HG03066 (cell line): ENCODE data around the gene FLNB.

ENCODE experiments used
- ATAC-seq: cut with Tn5 transposase; IDR thresholded peaks from one replicate; pipeline ENCODE4 v1.9.1; 2021; ENCODE audit warnings: low read depth; ENCODE audit not compliant: unreplicated experiment

FLNB gene

DNA sequence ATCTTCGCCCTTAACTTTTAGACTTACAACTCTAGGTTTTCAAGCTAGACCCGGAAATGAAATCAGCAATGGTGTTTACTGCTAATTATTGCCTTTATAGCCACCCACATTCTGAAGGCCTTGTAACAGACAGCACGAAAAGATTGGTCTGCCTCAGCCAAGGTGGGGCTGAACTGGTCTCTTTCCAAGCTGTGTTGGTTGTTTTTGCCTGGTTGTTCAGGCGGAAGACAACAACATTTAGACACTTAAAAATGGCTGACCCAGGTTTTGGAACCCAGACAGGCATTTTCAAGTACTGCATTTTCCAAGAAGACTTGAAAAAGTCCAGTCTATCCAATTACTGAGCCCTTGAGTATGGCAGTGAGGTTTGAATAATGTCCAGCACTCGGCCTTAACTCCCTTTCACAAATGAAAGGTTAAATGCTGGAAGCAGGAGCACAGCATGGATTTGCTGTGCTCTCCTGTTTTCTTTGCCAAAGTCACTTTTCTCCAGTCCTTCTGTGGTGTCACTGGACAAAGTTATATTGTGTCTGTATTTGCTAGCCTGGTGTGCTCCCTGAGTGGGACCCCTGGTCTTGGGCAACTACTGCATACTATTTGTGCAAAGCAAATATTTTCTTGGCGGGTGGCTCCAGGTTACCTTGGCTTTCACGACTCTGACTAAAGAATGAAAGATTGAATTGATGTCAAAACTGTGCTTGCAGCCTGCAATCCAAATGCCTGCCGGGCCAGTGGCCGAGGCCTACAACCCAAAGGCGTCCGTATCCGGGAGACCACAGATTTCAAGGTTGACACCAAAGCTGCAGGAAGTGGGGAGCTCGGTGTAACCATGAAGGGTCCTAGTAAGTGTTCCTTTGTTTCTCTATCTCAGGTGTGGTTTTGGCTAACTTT lies 93.5 kb downstream of the FLNB start:
- ATAC-seq, result no peak

- no peak for ATAC-seq
These were observed 94.1 kb downstream of the FLNB start for GRCh38 chr3:58102390-58102750.

DNA sequence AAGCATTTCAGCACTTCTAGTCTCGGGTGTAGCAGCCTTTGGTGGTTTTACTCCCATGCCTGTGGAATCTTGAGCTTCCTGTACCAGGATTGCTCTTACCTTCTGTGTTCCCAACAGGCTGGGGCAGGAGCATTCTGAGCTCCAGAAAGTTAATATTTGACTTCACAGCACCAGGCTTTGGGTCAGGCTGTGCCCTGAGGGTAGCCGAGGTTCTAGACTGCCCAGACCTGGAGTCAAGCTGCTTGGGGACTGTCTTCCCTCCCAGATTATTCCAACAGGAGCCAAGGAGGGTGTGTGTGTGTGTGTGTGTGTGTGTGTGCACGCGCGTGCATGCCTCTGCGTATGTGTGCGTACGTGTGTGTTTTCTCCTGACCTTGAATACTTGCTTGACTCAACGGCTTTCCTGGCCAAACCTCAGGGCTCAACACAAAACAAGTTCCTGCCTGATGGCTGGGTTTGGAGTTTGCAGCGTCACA lies 94.8 kb downstream of the FLNB start:
- no peak for ATAC-seq

GRCh38 chr3:58104151-58104550 lies 95.9 kb downstream of the FLNB start:
- ATAC-seq, result no peak

DNA sequence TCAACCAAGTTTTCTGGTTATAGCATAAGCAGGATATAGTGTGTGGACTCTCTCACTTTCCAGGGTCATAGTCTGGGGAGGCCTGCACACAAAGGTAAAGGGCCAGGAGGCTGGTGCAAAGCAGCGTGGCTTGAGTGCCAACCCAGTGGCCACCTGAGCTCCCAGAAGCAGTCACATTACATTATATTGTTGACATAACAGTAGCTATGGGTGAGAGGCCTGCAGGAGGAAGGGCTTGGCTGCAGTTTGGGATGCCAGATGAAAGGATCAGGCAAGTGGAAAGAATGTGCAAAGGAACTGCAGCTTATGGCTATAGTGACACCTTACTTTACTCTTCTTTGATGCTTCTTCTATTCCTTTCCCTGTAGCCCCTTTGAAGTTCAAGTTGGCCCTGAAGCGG lies 96.5 kb downstream of the FLNB start:
- no peak for ATAC-seq

GRCh38 chr3:58105196-58105595 lies 97.0 kb downstream of the FLNB start:
- ATAC-seq, result no peak

GRCh38 chr3:58106061-58106460 lies 97.8 kb downstream of the FLNB start:
- ATAC-seq, result no peak

GRCh38 chr3:58106640-58107039 lies 98.4 kb downstream of the FLNB start:
- no peak for ATAC-seq

- no peak for ATAC-seq
These were observed 99.4 kb downstream of the FLNB start for GRCh38 chr3:58107597-58107996.

GRCh38 chr3:58109752-58110151 lies 101.5 kb downstream of the FLNB start:
- ATAC-seq, result no peak

DNA sequence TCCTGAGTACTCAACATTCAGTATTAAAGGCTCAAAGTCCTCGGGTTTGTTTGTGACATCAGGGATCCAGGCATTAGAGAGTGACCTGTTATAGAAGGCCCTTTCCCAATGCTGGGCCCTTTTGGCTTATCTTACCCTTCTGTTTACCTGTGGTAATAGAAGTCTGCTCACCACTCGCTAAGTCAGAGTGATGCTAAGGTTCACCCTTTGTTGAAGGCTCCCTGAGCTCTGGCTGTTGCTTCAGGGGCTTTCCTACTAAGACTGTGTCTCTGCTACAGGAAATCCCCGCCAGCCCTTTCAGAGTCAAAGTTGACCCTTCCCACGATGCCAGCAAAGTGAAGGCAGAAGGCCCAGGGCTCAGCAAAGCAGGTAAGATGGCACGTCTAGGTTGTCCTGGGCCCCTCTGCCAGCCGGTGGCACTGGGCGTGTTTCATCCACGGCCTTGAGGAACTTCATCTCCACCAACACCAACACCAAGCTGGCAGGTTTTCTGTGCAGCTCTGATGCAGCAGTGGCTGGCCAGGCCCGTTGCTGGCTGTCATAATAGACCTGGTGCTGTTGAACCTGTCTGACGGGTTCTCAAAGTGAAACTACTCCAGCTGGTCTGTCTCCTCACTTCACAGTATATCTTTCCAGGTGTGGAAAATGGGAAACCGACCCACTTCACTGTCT lies 103.4 kb downstream of the FLNB start:
- ATAC-seq, result no peak

GRCh38 chr3:58112185-58112535 lies 103.9 kb downstream of the FLNB start:
- no peak for ATAC-seq

GRCh38 chr3:58115175-58115574 lies 107.0 kb downstream of the FLNB start:
- ATAC-seq, result no peak

GRCh38 chr3:58116161-58116955 lies 108.1 kb downstream of the FLNB start:
- peak; percentile 64 for ATAC-seq

DNA sequence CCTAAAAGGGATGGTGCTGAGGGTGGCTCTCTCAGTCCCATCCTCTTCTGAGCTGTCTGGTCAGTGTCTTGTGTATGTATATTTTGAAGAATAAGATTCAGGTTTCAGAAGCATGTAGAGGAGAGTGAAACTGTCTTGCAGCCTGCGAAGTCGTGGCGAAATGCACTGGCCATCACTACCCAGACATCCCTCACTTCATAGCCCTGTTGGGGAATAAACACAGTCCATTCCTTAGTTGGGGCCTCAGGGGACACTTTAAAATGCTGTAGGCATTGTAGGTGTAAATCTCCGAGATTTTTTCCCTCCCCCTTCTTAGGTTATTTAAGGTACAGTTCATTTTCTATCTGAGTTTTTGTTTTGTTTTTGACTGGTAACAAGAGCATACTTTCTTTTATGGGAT lies 108.8 kb downstream of the FLNB start:
- no peak for ATAC-seq

GRCh38 chr3:58117561-58118181 lies 109.4 kb downstream of the FLNB start:
- no peak for ATAC-seq

- ATAC-seq, result no peak
These were observed 111.0 kb downstream of the FLNB start for GRCh38 chr3:58119186-58119585.

DNA sequence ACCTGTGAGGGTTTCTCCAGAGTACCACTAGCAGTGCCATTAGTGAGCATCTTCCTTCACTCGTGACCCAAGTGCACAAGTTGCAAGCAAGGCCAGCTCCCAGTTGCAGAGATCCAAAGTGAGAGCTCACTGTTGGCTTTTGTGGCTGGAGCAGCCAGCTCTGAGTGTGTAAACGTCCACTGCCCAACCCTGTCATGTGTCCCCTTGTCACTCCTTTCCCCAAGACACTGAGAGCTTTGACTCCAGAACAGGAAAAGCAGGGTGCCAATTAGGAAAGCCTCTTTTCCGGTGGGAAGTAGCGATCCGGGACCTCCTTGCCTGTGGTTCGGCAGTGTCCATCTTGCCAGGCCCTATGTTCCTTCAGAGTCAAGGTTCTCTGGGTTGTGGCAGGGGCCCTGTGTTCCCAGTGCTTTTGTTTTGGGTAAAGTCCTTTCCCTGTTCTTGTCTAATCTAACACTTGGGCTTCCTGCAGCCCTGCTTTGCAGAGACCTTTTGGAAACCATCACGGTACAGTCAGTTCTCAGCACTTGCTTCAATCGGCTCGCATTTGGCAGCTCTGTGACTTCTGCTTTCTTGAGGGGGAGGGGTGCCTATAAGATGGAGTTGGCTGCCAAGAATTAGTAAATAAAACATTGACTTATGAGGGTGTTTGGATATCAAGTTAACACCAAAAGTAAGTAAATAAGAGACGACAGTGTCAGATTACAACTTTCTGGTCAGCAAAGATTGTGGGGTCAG lies 112.0 kb downstream of the FLNB start:
- no peak for ATAC-seq

- no peak for ATAC-seq
These were observed 113.0 kb downstream of the FLNB start for GRCh38 chr3:58121183-58121582.
